ENCODE data around the gene ALDOA. TPM values are rescaled to one million over a fixed set of nuclear protein-coding genes. Genes with fewer than 3 reads are reported as not detected.
A peak's percentile ranks its signal among the peaks of the same experiment; 100 is the strongest.

The ALDOA gene
- total and polyA plus RNA-seq, 9 of the 15 experiments (the other 6 are each of a cell fraction or from before 2014, with no cell fraction given), result 311 to 2,224 (median 1,293) TPM

- Histone ChIP-seq H4K20me1 (replicated peaks; ENCODE audit: control insufficient read depth, insufficient read depth, low read length) (no peaks in the 10 kb centered on the region), H3K9ac (ENCODE audit: insufficient read depth in 1 of 2, low read depth in 2 of 2, low read length in 2 of 2) (peak overlapping the region; percentile 80 to 98), H3K4me2 (ENCODE audit: insufficient read depth, low read length) (peak overlapping the region; percentile 87), H2AFZ (ENCODE audit: low read depth, low read length) (peak overlapping the region; percentile 95), H3K36me3 (ENCODE audit: control insufficient read depth, insufficient read depth, low read length) (no peaks in the 10 kb centered on the region; the same call in 2 of the 3 replicates), H3K4me1 (replicated peaks in 1 of 2; ENCODE audit: control insufficient read depth in 2 of 2, insufficient read depth in 2 of 2, low read length in 2 of 2) (peaks cover 35 to 72% of the 10 kb centered on the region in 2 experiments), H3K9me1 (ENCODE audit: control insufficient read depth, insufficient read depth, low read length) (no peaks in the 10 kb centered on the region), H3K4me3 (peak overlapping the region; percentile 49), H3K27ac (ENCODE audit: extremely low read depth, low read depth, low read length) (peak overlapping the region; percentile 85), H3K79me2 (ENCODE audit: control insufficient read depth, insufficient read depth, low read length) (peaks cover 3% of the 10 kb centered on the region; the same call in 1 of the 3 replicates), H3K9me3 (replicated peaks; ENCODE audit: control insufficient read depth, insufficient read depth, low read depth, low read length) (peaks cover 12% of the 10 kb centered on the region), H3K27me3 (ENCODE audit: control insufficient read depth in 2 of 2, insufficient read depth in 2 of 2, low read length in 2 of 2) (no peaks in the 10 kb centered on the region)
- 2% methylated on average over 22 of the region's 22 CpGs for WGBS (ENCODE audit: insufficient coverage, low coverage, missing lambda C conversion rate)
- intact Hi-C loops (cut with micrococcal nuclease), result loop anchor here (5.0 to 10.0 kb wide), 2 partner anchors 45 to 562 kb away; partner anchors contain the start of genes FBRS and PRR14
- peak; percentile 76 to 92 (median 85) for DNase-seq (ENCODE audit: extremely low read depth in 1 of 4, low spot score in 3 of 4)
- ATAC-seq, result peak; percentile 77
- in situ Hi-C loops (cut with MboI), result no loop called here
- peak; percentile 94 for FAIRE-seq
- ChIA-PET CTCF (ENCODE audit: low intra/inter-chr PET ratio) (interaction anchor here (0.5 to 1.0 kb wide), 3 partner anchors 42 to 399 kb away, joined by 3 to 12 read pairs (median 3); no protein-coding TSS in a partner anchor), POLR2A (interaction anchor here (0.5 to 4.8 kb wide), 16 partner anchors 10 to 837 kb away, joined by 3 to 59 read pairs (median 4); partner anchors contain the start of genes ALDOA and PPP4C)
- TSS peak; percentile 72 for BruUV-seq (replicated peaks)
- no peak for TF ChIP-seq KDM4B (IDR thresholded peaks at IDR 0.05; ENCODE audit: borderline replicate concordance in 2 of 2, low read depth in 1 of 2)
- no peak for TF ChIP-seq ZBED1 (IDR thresholded peaks at IDR 0.05)
- peak; percentile 100 for TF ChIP-seq ETV1 (tag; conservative IDR thresholded peaks at IDR 0.05; ENCODE audit: low read depth)
- peak; percentile 67 for TF ChIP-seq ZNF398 (CRISPR knock-in tag; IDR thresholded peaks at IDR 0.05)
- TF ChIP-seq ZFPM2 (CRISPR knock-in tag; IDR thresholded peaks at IDR 0.05), result peak; percentile 90; the same call in 1 of the 2 replicates
- peak; percentile 47; the same call in 1 of the 2 replicates for TF ChIP-seq LARP7 (IDR thresholded peaks at IDR 0.05)
- TF ChIP-seq NFRKB (IDR thresholded peaks at IDR 0.05; ENCODE audit: low read depth), result peak; percentile 76; the same call in 1 of the 2 replicates
- TF ChIP-seq POLR3A (IDR thresholded peaks at IDR 0.05; ENCODE audit: borderline replicate concordance, extremely low read depth, insufficient read depth, insufficient read length), result no peak
- TF ChIP-seq FOXP1 (CRISPR knock-in tag; IDR thresholded peaks at IDR 0.05), result peak; percentile 91
- TF ChIP-seq ZNF354B (CRISPR knock-in tag; IDR thresholded peaks at IDR 0.05), result peak; percentile 80
- no peak; the same call in 1 of the 2 replicates for TF ChIP-seq LEF1 (IDR thresholded peaks at IDR 0.05)
- no peak for TF ChIP-seq RBM15 (IDR thresholded peaks at IDR 0.05; ENCODE audit: insufficient read depth, low read length)
- TF ChIP-seq PHB (CRISPR knock-in tag; IDR thresholded peaks at IDR 0.05), result no peak
- TF ChIP-seq SP1 (CRISPR knock-in tag; IDR thresholded peaks at IDR 0.05), result no peak; the same call in 1 of the 2 replicates
- peak; percentile 86; the same call in 1 of the 2 replicates for TF ChIP-seq MTF1 (CRISPR knock-in tag; IDR thresholded peaks at IDR 0.05; ENCODE audit: borderline replicate concordance)
- no peak for TF ChIP-seq KAT2B (IDR thresholded peaks at IDR 0.05; ENCODE audit: low read depth, low read length)
- TF ChIP-seq RBM17 (IDR thresholded peaks at IDR 0.05; ENCODE audit: borderline replicate concordance, low read depth, low read length), result no peak
- no peak for TF ChIP-seq ZNF274 (IDR thresholded peaks at IDR 0.05; ENCODE audit: borderline replicate concordance, low read depth, low read length)
- TF ChIP-seq ZNF197 (CRISPR knock-in tag; IDR thresholded peaks at IDR 0.05; ENCODE audit: low read depth), result peak; percentile 96
- peak; percentile 87 for TF ChIP-seq TBP (optimal IDR thresholded peaks at IDR 0.05; ENCODE audit: low read depth, low read length)
- peak; percentile 82 for TF ChIP-seq ADNP (tag; IDR thresholded peaks at IDR 0.05)
Measured at GRCh38 chr16:30092373-30093010, 26.9 kb downstream of the ALDOA start.

Data from K562 (cell line).